ENCODE data around the gene DNAAF8. TPM values are rescaled to one million over a fixed set of nuclear protein-coding genes. Genes with fewer than 3 reads are reported as not detected.

Gene DNAAF8
- polyA plus RNA-seq, 2 of the 4 experiments (the other 2 are of a cell fraction), result 1.6 TPM

- CTCF ChIA-PET, result interaction anchor here (1.0 to 1.6 kb wide), 2 partner anchors 23 to 209 kb away, joined by 3 to 5 read pairs; no protein-coding TSS in a partner anchor
- no peaks in the 10 kb centered on the region for H3K4me1 ChIP-seq
- WGBS (ENCODE audit: missing lambda C conversion rate), result 79% methylated on average over 8 of the region's 8 CpGs
Observed at GRCh38 chr16:4746215-4746614, 11.9 kb downstream of the DNAAF8 start.

DNA sequence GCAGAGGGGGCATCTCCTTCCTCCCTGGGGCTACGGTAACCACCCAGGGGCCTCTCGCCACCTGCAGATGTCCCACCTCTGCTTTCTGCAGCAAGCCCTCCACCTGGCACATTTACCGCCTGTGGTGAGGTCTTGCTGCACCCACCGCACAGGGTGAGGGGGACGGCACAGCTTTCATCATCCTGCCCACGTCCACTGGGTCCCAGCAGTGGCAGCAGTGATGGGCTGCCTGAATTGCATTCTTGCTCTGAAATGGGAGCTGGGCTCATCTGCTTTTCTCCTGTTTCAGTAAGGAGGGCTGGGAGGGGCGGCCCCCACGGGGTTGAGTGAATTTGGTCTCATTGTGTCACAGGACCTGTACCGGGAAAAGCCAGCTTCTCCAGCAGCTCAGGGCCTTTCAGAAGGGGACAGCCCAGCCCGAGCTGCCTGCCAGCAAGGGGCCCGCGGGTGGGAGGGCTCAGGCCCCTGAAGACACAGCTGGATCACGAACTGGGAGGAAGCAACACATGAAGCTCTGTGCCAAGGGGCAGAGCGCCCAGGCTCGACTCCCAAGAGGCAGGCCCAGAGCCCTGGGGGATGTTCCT is 12.7 kb downstream of the DNAAF8 start:
- 84% methylated on average over 7 of the region's 15 CpGs for WGBS (ENCODE audit: missing lambda C conversion rate)
- FAIRE-seq, result no peak

More at GRCh38 chr16:4746215-4746614, 11.9 kb downstream of the DNAAF8 start:
- DNase-seq (ENCODE audit: low read depth in 1 of 2, low spot score in 1 of 2), result no peak
- Histone ChIP-seq H3K4me2 (no peak overlapping the region), H3K4me3 (no peak overlapping the region), H3K9me3 (no peaks in the 10 kb centered on the region), H3K27ac (no peak overlapping the region)
- TF ChIP-seq POLR2AphosphoS2 (conservative IDR thresholded peaks at IDR 0.05; ENCODE audit: low read length) (no peak), HMGXB4 (CRISPR knock-in tag; IDR thresholded peaks at IDR 0.05; ENCODE audit: borderline replicate concordance) (no peak), HOXB5 (CRISPR knock-in tag; IDR thresholded peaks at IDR 0.05) (no peak), KDM1A (IDR thresholded peaks at IDR 0.05; ENCODE audit: low read depth) (no peak), MAZ (IDR thresholded peaks at IDR 0.05; ENCODE audit: borderline replicate concordance, low read depth, low read length) (no peak), HOXB13 (CRISPR knock-in tag; IDR thresholded peaks at IDR 0.05; ENCODE audit: low read depth) (no peak)
- no peak for FAIRE-seq
- ATAC-seq, result peak in 1 of 2 experiments; percentile 17; a peak in 2 of 6 replicates
- POLR2A ChIA-PET, result interaction anchor here (1.5 kb wide), 1 partner anchor 11 kb away, joined by 7 read pairs; the partner anchor contains the start of gene DNAAF8

More for the DNA sequence above, 12.7 kb downstream of the DNAAF8 start:
- DNase-seq (ENCODE audit: low read depth in 1 of 2, low spot score in 1 of 2) (no peak), ATAC-seq (no peak)
- TF ChIP-seq RCOR1 (IDR thresholded peaks at IDR 0.05; ENCODE audit: low read depth, low read length), result no peak
- no peak for TF ChIP-seq HMGXB4 (CRISPR knock-in tag; IDR thresholded peaks at IDR 0.05; ENCODE audit: borderline replicate concordance)
- no peak for TF ChIP-seq JUN (IDR thresholded peaks at IDR 0.05)
- TF ChIP-seq USF2 (IDR thresholded peaks at IDR 0.05), result no peak
- no peak for TF ChIP-seq MAX (IDR thresholded peaks at IDR 0.05)
- no peak for TF ChIP-seq RNF2 (IDR thresholded peaks at IDR 0.05; ENCODE audit: borderline replicate concordance, low read depth)
- no peak for TF ChIP-seq HDAC2 (IDR thresholded peaks at IDR 0.05)
- no peak for TF ChIP-seq NFE2L2 (conservative IDR thresholded peaks at IDR 0.05; ENCODE audit: low read length)
- TF ChIP-seq HES2 (IDR thresholded peaks at IDR 0.05), result no peak
- no peak for TF ChIP-seq BHLHE40 (IDR thresholded peaks at IDR 0.05; ENCODE audit: low read depth, low read length)
- no peak for TF ChIP-seq RAD21 (conservative IDR thresholded peaks at IDR 0.05 in 1 of 2, IDR thresholded peaks at IDR 0.05 in 1 of 2)
- no peak for TF ChIP-seq ZFP36 (IDR thresholded peaks at IDR 0.05; ENCODE audit: borderline replicate concordance, partially characterized antibody)
- no peak for TF ChIP-seq MYC (IDR thresholded peaks at IDR 0.05; ENCODE audit: borderline replicate concordance, low read length)
- no peak for TF ChIP-seq CHD2 (IDR thresholded peaks at IDR 0.05; ENCODE audit: low read length, partially characterized antibody)
- no peak for TF ChIP-seq MAFK (IDR thresholded peaks at IDR 0.05; ENCODE audit: partially characterized antibody)
- H3K4me3 ChIP-seq, result no peak overlapping the region
- no peaks in the 10 kb centered on the region for H3K9me3 ChIP-seq
- no peaks in the 10 kb centered on the region for H3K4me1 ChIP-seq
- H3K27ac ChIP-seq, result no peak overlapping the region
- ChIA-PET CTCF (interaction anchor here (1.0 to 1.6 kb wide), 3 partner anchors 9 to 208 kb away, joined by 3 to 5 read pairs (median 3); no protein-coding TSS in a partner anchor), POLR2A (interaction anchor here (0.7 to 1.5 kb wide), 2 partner anchors 12 to 22 kb away, joined by 3 to 7 read pairs; partner anchors contain the start of gene DNAAF8)
- no peak overlapping the region for H3K4me2 ChIP-seq

All from A549 (cell line).